ENCODE measurements around the gene CDC42BPG. TPM values are rescaled to one million over a fixed set of nuclear protein-coding genes. Genes with fewer than 3 reads are reported as not detected.
A peak's percentile ranks its signal among the peaks of the same experiment; 100 is the strongest.

The CDC42BPG gene
- total and polyA plus RNA-seq, 9 of the 15 experiments (the other 6 are each of a cell fraction or from before 2014, with no cell fraction given), result 0.04 to 8.8 (median 2.1) TPM

GRCh38 chr11:64888729-64889511 lies 44.5 kb upstream of the CDC42BPG start (continued):
- TF ChIP-seq E2F5 (CRISPR knock-in tag; IDR thresholded peaks at IDR 0.05) (peak; percentile 70; the same call in 1 of the 2 replicates), ZNF707 (CRISPR knock-in tag; conservative IDR thresholded peaks at IDR 0.05) (no peak), KLF1 (tag; IDR thresholded peaks at IDR 0.05) (no peak), HDAC2 (IDR thresholded peaks at IDR 0.05) (peak; percentile 96; the same call in 1 of the 2 replicates), KDM1A (IDR thresholded peaks at IDR 0.05) (peak; percentile 92 to 96), MYC (IDR thresholded peaks at IDR 0.05; ENCODE audit: low read depth, low read length) (peak; percentile 88; the same call in 1 of the 2 replicates), MYC (CRISPR knock-in tag; IDR thresholded peaks at IDR 0.05; ENCODE audit: borderline replicate concordance, low read depth) (no peak), ZNF318 (IDR thresholded peaks at IDR 0.05; ENCODE audit: borderline replicate concordance in 1 of 2, low read depth in 1 of 2) (no peak), RBM15 (IDR thresholded peaks at IDR 0.05; ENCODE audit: insufficient read depth, low read length) (no peak), E2F3 (CRISPR knock-in tag; IDR thresholded peaks at IDR 0.05) (0 out of 2 replicates have a peak, but pooled peaks have one; percentile 26), L3MBTL2 (IDR thresholded peaks at IDR 0.05) (peak; percentile 73; the same call in 1 of the 2 replicates), COPS2 (conservative IDR thresholded peaks at IDR 0.05) (no peak), MCM2 (IDR thresholded peaks at IDR 0.05; ENCODE audit: low read depth) (no peak), ESRRA (IDR thresholded peaks at IDR 0.05; ENCODE audit: borderline replicate concordance, low read depth) (peak; percentile 69; the same call in 1 of the 2 replicates), SMAD1 (IDR thresholded peaks at IDR 0.05; ENCODE audit: low read depth, low read length, partially characterized antibody) (peak; percentile 83), CTBP1 (IDR thresholded peaks at IDR 0.05; ENCODE audit: borderline replicate concordance) (peak; percentile 98), RFX7 (CRISPR knock-in tag; IDR thresholded peaks at IDR 0.05) (no peak), HSF4 (CRISPR knock-in tag; IDR thresholded peaks at IDR 0.05; ENCODE audit: borderline replicate concordance) (0 out of 2 replicates have a peak, but pooled peaks have one; percentile 3), SNAPC5 (CRISPR knock-in tag; IDR thresholded peaks at IDR 0.05) (no peak), RNF2 (IDR thresholded peaks at IDR 0.05) (peak; percentile 95), BCOR (IDR thresholded peaks at IDR 0.05) (peak; percentile 94)

Data from K562 (cell line).